NCI-H146 treated with DMSO at 0.1 percent for 48 hours (cell line): ENCODE results near the gene RGS1.

Source experiments
- DNase-seq: peaks from one replicate; lab custom pipeline; 2025; ENCODE audit not compliant: unreplicated experiment; lab: John Stamatoyannopoulos, UW

Gene RGS1

GRCh38 chr1:192579010-192579738, 3.6 kb downstream of the RGS1 start:
- DNase-seq = no peak

- DNase-seq = no peak
These were observed 4.9 kb downstream of the RGS1 start for GRCh38 chr1:192580351-192580962.

GRCh38 chr1:192581131-192581927, 5.8 kb downstream of the RGS1 start:
- DNase-seq = no peak

GRCh38 chr1:192584866-192585265, 9.3 kb downstream of the RGS1 start:
- no peak for DNase-seq

- no peak for DNase-seq
These were observed 12.1 kb downstream of the RGS1 start for GRCh38 chr1:192587386-192588266.

GRCh38 chr1:192588546-192588945, 13.0 kb downstream of the RGS1 start:
- no peak for DNase-seq

- DNase-seq = no peak
These were observed 14.2 kb downstream of the RGS1 start for GRCh38 chr1:192589813-192590212.

GRCh38 chr1:192592517-192592916, 16.9 kb downstream of the RGS1 start:
- DNase-seq = no peak

- no peak for DNase-seq
These were observed 17.6 kb downstream of the RGS1 start for GRCh38 chr1:192592981-192593708.

- DNase-seq = no peak
These were observed 19.7 kb downstream of the RGS1 start for GRCh38 chr1:192595299-192595698.

- no peak for DNase-seq
These were observed 23.0 kb downstream of the RGS1 start for GRCh38 chr1:192598589-192598988.

- no peak for DNase-seq
These were observed 24.7 kb downstream of the RGS1 start for GRCh38 chr1:192600275-192600674.

GRCh38 chr1:192601143-192601542, 25.6 kb downstream of the RGS1 start:
- no peak for DNase-seq

GRCh38 chr1:192601567-192601966, 26.0 kb downstream of the RGS1 start:
- no peak for DNase-seq

GRCh38 chr1:192602757-192603156, 27.2 kb downstream of the RGS1 start:
- no peak for DNase-seq

- DNase-seq = no peak
These were observed 27.7 kb downstream of the RGS1 start for GRCh38 chr1:192603218-192603787.

- DNase-seq = no peak
These were observed 29.5 kb downstream of the RGS1 start for GRCh38 chr1:192604979-192605620.

GRCh38 chr1:192608671-192609070, 33.1 kb downstream of the RGS1 start:
- no peak for DNase-seq
